ACHN (cell line): ENCODE results near the gene POLR2E.
A peak's percentile ranks its signal among the peaks of the same experiment; 100 is the strongest.
"Not testable (repeated sequence)": the region's sequence is repeated elsewhere in the genome, so short reads cannot be mapped to it uniquely, and the experiment has no call there.

Source experiments
- DNase-seq: peaks from one replicate; pipeline ENCODE4 v3.0.0-alpha.2; 2015
- in situ Hi-C: cut with HindIII; loops from 2 replicates; pipeline ENCODE4 v1.10.0; 2017; ENCODE audit warnings: low sequenced_read_pairs, low pct_ligation_motif_present, low pct_unique_long_range_greater_than_20kb

POLR2E gene

DNA sequence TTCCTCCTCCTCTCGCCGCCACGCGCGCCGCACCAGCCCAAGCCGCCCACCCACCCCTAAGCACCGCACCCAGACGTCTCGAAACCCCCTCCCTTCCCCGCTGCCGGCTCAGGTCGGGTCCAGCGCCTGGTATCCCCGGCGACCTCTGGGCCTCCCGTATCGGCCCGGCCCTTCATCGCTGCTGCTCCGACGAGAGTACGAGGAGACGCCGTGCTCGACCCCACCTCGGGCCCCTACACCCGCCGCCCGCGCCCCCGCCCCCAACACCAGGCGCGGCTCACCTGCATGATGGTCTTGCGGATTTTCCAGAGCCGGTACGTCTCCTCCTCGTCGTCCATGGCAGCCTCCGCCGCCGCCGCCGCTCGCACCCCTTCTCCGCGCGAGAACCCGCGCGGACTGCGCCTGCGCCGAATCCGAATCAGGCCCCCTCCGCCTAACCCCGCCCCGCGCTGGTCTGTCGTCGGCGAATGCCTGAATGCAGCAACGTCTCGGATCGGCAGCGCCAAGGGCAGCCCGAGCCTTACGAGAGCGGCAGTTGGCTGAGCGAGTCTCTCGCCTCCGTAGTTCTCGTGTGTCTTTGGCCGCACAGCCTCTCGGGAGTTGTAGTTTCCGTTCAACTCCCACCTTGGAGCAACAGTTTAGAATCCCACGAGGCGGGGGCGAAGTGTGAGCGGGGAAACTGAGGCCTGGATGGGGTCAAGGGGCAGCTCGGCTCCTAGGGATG lies at the start of gene POLR2E:
TSS of gene POLR2E (minus strand) at position 398 of the 724 bp plus-strand sequence. CDS start at position 338, 60 bp downstream.
- in situ Hi-C loops, result no loop called here
- DNase-seq, result peak; percentile 96

DNA sequence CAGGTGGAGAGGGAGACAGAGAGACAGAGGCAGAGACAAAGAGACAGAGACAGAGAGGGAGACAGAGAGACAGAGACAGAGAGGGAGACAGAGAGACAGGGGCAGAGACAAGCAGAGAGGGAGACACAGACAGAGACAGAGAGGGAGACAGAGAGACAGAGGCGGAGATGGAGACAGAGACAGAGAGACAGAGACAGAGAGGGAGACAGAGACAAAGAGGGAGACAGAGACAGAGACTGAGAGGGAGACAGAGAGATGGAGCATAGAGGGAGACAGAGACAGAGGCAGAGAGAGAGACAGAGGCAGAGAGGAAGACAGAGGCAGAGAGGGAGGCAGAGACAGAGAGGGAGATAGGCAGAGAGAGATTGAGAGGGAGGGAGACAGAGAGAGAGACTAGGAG lies 49.6 kb upstream of the POLR2E start:
- DNase-seq, result no peak
- in situ Hi-C loops, result no loop called here

DNA sequence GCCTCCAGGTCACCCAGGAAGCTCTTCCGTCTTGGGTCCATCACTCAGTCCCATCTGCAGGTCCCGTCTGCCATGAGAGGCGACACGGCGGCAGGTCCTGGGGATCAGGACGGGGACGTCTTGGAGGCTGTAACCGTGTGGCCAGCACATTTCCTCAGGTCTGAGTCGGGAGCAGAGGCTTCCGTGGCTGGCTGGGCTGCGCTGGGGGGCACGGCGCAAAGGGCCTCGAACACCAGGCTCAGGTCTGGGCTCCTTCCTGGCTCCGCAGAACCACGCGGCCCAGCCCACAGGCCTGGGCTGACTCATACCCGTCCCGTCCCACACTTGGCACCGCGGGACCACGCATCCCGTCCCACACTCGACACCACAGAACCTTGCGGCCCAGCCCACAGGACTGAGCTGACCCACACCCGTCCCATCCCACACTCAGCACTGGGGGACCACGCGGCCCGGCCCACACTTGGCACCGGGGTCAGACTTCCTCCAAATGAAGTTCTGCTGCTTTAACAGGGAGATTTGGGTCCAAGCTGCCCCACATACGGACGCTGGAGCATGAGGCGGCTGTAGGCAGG lies 48.7 kb upstream of the POLR2E start:
- no peak for DNase-seq
- in situ Hi-C loops, result no loop called here

DNA sequence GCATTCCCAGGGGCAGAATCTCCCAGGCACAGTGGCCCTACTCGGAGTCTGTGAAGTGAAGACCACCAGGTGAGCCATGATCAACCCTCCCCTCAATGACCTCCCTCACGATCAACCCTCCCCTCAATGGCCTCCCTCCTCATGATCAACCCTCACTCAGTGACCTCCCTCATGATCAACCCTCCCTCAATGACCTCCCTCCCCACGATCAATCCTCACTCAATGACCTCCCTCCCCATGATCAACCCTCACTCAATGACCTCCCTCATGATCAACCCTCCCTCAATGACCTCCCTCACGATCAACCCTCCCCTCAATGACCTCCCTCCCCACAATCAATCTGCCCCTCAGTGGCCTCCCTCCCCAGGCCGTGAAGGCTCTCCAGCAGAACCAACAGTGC lies 46.8 kb upstream of the POLR2E start:
- DNase-seq, result no peak
- in situ Hi-C loops, result no loop called here

DNA sequence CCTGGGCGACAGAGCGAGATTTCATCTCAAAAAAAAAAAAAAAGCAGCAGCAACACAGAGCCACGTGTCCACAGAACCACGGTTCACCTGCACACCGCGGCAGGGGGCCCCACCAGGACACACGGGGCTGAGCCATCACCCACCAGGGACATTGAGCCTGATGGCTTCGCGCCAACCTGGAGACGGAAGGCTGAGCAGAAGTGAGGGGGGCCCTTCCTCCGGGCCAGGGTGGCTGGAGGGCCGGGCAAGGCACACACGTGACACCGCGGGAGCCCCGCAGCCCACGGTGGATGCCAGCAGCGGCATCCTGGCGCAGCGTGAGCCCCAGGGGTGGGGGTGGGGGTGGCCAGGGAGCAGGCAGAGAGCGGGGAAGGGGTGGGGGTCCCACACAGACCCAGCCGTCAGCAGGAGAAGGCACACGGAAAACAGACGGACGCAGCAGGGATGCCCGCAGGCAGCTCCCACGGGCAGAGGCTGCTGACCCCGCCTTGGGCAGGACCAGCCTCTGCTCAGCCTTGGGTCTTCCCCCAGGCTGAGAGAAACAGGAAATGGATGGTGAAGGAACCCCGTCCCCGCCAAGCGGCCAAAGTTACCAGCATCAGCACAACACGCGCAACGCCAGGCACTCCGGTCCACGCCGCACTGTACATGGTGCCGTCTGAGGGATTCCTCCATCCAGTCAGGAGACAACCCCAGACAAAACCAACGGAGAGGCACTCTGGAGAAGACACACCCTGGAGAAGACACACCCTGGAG lies 45.3 kb upstream of the POLR2E start:
- DNase-seq, result no peak
- in situ Hi-C loops, result no loop called here

DNA sequence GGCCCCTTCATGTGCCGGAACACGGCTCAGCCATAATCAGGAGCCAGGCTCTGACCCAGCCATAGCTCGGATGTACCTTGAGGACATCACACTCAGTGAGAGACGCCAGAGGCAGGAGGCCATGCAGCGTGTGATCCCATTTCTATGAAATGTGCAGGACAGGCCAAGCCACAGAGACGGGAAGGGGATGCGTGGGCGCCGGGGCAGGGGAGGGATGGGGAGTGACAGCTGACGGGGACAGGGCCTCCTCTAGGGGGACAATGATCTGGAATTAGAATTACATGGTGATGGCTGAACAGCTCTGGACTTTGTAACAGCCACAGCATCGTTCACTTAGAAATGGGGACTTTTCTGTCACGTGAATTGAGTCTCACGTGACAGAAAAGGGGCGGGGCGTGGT lies 44.0 kb upstream of the POLR2E start:
- in situ Hi-C loops, result no loop called here
- DNase-seq, result no peak

DNA sequence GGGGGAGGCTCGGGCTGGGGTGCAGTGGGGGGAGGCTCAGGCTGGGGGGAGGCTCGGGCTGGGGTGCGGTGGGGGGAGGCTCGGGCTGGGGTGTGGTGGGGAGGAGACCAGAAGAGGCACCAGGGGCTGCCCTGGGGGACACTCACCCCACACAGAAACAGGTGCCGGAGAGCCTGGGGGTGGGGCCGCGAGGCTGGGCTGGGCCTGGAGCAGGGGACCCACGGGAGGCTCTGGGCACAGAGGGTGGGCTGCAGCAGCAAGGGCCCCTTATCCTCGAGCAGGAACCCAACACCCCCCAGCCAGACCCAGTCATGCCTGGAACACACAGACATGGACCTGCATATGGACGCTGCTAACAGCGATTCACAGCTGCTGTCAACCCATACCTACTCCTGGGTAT lies 42.9 kb upstream of the POLR2E start:
- in situ Hi-C loops, result no loop called here
- DNase-seq, result no peak

DNA sequence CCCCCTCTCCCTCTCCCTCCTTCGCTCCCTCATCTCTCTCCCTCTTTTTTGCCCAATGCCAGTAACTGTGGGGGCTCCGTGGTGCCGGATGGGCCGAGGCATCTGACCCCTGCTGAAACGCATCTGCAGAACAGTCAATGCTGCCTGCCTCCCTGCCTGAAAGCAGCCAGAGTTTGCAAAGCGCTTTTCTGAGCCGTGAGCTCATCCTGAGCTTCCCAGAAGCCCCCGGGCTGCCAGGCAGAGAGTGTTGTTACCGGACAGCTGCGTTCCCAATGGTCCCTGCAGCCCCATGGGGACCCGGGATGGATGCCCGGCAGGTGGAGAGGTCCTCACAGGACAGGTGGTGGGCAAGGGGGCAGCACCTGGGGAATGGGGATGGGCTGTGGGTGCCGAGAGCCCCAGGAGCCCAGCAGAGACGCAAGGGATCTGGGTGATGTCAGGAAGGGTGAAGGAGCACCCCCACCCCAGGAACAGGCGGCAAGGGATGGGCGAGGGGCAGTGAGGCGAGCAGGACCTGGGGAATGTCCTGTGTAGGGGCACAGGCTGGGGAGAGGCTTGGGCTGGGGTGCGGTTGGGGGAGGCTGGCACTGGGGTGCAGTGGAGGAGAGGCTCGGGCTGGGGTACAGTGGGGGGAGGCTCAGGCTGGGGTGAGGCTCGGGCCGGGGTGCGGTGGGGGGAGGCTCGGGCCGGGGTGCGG lies 41.6 kb upstream of the POLR2E start:
- DNase-seq, result no peak
- in situ Hi-C loops, result no loop called here

DNA sequence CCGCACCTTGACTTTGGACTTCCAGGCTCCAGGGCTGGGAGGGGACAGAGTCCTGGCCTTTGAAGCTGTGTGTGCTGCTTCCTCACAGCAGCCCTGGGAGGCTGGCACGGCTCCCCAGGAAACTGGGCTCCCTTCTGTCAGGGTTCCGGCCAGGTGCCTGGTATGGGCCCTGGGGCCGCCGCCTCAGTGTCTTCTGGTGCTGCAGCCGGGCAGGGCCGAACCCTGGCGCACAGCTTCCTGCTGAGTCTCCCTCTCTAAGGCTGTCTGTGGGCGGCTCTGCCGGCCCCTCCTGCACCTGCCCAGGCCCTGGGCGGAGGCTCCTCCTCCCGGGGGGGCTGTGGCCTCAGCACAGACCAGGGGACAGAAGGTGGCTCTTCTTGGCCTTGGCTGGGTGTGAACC lies 41.0 kb upstream of the POLR2E start:
- in situ Hi-C loops, result no loop called here
- no peak for DNase-seq

DNA sequence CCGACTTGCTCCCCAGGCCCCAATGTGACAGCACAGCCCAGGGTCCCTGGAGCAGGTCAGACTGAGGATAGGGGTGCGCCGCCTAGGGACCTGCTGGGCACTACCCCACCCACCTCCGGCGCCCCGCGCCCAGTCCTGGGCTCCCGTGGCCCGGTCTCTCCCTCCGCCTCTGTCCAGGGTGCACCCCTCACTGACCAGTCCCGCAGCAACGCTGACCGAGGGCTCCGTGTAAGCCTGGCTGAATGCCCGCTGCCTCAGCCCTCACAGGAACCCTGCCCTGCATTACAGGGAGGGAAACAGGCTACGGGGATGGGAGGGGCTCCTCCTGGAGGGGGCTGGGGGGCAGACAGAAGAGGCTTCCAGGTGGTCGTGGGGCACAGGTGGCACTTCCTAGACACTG lies 40.3 kb upstream of the POLR2E start:
- DNase-seq, result no peak
- in situ Hi-C loops, result no loop called here

DNA sequence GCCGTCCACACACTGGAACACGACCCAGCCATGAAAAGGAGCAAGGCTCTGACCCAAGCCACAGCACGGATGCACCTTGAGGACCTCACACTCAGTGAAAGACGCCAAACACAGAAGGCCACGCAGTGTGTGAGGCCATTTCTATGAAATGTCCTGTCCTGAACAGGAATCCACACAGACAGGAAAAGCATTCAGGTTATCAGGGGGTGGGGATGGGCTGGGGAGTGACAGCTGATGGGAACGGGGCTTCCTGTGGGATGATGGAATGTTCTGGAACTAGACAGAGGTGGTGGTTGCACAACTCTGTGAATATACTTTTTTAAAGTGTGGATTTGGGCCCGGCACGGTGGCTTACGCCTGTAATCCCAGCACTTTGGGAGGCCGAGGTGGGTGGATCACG lies 39.3 kb upstream of the POLR2E start:
- in situ Hi-C loops, result no loop called here
- DNase-seq, result no peak

DNA sequence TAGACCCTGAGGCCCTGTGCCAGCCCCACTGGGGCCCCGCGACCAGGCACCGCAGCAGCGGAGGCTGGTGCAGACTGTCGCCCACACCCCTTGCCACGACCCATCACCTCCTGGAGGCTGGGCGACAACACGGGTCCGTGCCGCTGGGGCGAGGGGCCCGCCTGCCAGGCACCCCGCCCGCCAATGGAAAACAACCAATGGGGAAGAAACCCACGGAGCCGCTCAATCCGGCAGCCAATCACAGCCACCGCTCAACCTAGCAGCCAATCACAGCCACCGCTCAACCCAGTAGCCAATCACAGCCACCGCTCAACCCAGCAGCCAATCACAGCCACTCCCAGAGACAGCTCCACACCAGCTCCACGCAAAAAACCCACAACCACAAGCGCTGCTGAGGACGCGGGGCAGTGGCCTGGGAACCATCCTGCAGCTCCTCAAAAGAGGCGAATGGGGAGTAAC lies 38.3 kb upstream of the POLR2E start:
- in situ Hi-C loops, result no loop called here
- DNase-seq, result peak; percentile 27

DNA sequence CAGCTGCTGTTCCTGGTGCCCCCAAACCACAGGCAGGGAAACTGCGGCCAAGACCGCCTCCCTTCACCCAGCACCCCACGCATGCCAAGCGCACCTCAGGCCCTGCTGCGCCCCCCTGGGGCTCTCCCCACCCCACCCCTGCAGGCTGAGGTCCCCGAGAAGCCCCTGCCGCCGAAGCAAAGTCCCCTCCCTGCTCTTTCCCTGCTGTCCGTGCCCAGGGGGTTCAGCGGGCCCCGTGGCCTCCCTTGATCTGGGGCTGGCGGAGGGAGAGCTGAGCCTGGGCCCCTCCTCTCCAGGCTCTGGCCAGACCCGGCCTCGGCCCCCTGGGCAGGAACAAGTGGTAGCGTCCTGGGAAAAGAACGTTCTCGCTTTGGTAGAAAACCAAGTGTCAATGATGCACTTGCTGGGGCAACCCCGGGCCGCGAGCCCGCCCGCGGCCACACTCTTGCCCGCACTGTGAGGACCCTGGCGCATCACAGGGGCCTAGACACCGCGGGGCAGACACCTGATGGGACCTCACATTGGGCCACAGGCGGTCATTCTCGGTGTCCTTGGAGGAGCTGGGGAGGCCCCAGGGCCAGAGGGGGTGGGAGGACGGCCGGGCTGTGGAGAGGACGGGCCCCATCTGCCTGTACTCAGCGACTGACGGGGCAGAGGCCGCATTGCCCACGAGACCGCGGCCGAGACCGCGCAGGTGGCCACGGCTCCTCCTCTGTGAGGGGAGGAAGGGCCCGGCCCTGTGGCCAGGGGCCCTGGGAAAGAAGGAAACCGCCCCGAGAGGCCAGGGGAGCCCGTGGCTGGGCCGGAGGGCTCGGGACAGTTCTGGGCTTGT lies 37.6 kb upstream of the POLR2E start:
- DNase-seq, result no peak
- in situ Hi-C loops, result no loop called here

DNA sequence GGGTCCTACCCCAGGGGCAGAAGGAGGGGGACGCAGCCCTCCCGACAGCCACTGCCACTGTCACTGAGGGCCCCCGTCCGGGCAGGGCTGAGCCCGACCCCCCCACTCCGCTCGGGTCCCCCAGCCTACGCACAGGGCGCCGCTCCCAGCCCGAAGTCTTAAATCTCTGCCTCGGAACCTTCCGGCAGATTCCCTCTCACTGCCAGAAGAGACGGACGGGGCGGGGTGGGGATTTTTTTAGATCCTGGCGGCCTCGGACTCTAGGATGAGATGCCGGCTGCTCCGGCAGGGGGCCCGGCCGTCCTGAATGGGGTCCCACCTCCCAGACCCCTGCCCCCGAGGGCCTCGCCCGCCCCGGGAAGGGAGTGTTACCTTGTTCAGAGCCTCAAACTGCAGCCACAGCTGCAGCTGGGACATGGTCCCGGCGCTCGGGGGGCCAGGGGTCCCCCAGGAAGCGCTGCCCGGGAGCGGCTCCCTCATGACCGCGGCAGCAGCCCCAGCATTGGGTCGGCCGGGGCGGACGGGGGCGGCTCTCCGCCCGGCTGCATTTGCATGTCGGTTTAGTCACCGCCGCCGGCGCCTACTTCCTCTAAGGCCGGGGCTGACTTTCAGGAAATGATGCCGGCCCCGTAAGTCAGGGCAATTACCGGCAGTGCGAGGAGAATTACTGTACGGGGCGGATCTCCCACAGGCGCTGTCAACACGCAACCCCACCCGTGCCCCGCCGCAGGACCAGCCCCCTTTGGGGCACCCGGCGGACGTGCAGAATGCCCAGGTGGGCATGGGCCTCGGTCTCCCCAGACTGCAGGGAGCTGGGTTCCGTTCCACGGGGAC lies 36.8 kb upstream of the POLR2E start:
- peak; percentile 85 for DNase-seq
- in situ Hi-C loops, result no loop called here

DNA sequence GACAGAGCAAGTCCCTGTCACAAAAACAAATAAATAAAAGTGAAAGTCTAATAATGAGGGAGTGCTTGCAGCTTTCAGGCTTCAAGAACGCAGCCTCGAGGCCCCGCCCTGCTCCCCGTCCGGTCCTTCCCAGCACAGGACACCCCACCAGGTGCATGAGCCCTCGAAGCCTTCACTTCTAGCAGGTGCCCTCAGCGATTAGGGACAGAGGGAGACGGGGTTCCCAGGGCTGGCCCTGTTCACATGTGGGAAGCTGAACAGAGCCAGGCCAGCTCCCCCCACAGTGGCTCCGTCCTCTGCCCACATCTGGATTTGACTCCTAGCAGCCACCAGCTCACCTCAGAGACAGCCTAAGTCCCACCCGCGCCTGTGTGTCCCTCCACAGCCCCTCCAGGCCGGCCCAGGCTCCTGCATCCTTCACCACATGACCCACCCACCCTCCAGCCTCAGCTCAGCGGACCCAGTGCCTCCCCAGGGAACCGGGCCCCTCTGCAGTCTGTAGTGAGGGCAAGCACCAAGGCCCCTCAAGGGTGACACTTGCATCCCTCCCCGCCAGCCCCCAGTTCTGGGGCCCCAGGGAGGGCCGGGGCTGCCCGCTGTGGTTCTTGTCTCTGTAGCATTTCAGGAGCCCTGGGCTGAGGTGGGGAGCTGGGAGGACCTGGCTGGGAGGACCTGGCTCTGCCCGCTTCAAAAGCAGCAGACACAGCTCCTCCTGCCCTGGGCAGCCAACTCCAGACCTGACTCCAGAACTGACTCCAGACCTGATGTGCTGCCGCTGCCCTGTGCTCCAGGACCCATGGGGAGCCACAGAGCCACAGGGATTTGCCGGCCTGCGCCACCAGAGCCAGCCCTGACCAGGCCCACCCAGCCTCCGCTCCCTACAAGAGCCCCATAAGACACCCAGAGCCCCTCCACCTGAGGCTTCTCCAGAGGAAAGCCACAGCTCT lies 35.9 kb upstream of the POLR2E start:
- in situ Hi-C loops, result no loop called here
- no peak for DNase-seq

DNA sequence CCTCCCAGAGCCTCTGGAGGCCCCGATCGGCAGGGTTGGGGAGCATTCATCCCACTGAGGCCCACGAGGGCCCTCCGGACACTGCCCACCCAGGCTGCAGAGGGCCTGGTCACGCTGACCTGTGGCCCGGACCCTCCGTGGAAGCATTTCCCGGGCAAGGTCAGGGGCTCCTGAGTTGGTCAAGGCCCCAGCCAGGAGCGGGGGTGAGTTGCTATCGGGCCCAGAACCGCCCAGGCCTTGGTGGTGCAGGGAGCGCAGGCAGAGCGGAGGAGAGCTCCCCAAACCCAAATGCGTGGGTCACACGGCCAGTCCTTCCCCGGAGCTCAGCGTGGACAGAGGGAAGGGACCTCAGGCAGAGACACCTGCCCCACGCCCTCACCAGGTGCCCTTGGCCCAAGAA lies 34.4 kb upstream of the POLR2E start:
- in situ Hi-C loops, result no loop called here
- DNase-seq, result no peak

DNA sequence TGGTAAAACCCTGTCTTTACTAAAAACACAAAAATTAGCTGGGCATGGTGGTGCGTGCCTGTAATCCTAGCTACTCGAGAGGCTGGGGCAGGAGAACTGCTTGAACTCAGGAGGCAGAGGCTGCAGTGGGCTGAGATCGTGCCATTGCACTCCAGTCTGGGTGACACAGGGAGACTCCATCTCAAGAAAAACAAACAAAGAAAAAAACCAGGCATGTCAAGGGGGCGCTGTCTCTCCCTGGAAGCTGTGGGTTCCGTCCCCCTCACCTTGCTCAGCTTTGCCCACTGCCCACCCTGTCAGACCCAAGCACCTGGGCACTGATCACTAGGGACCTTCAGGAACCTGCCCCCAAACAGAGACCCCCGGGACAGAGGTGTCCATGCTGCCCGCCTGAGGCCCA lies 33.9 kb upstream of the POLR2E start:
- DNase-seq, in situ Hi-C loops: not testable (repeated sequence)
